Motor neuron (in vitro differentiated cells): ENCODE data around the gene CAPZB. TPM values are rescaled to one million over a fixed set of nuclear protein-coding genes. Genes with fewer than 3 reads are reported as not detected.

Experiments
- ATAC-seq, 8 experiments: fragments of 200-7000 bp; cut with Tn5 transposase; replicated peaks in 6 of 8; 2 replicates each; pipeline ENCODE4 v1.8.0; 2021; ENCODE audit warnings: mild to moderate bottlenecking in 8 of 8, moderate library complexity in 8 of 8
- H3K27ac ChIP-seq, 2 donors: fragments of 250-450 bp; sonication (Bioruptor Pico); 2 replicates each; pipeline ENCODE4 v1.9.0; 2021; ENCODE audit warnings: antibody characterized with exemption in 2 of 2, mild to moderate bottlenecking in 2 of 2, moderate library complexity in 1 of 2
- H3K4me1 ChIP-seq, 2 donors: fragments of 250-450 bp; sonication (Bioruptor Pico); replicated peaks in 1 of 2; 2 replicates each; pipeline ENCODE4 v1.6.1; 2021; ENCODE audit warnings: antibody characterized with exemption in 2 of 2, mild to moderate bottlenecking in 2 of 2, moderate library complexity in 1 of 2
- H3K4me3 ChIP-seq, 5 donors: fragments of 250-450 bp; sonication (Bioruptor Pico); 2 replicates each; pipeline ENCODE4 v1.9.0; 2021; ENCODE audit warnings: antibody characterized with exemption in 5 of 5, mild to moderate bottlenecking in 5 of 5, moderate library complexity in 4 of 5
- WGBS, 10 experiments: fragments of 450-650 bp; shearing (Covaris generic); methylation state at CpG; one replicate each; pipeline ENCODE4 v1.0.0; 2022; 5-methylcytosine and 5-hydroxymethylcytosine counted together
- in situ Hi-C, 9 experiments: fragments of 400-800 bp; cut with MboI; loops; one replicate each; pipeline ENCODE4 v1.15.0; 2021; ENCODE audit warnings: low sequenced_read_pairs in 9 of 9, low pct_unique_long_range_greater_than_20kb in 2 of 9; ENCODE audit not compliant: unreplicated experiment in 9 of 9
- total RNA-seq, 8 experiments: library from RNA; unstranded; fragments of 300-600 nt; gene quantifications; 2 replicates each; pipeline versions ENCODE4 v1.2.3 to v1.2.4, GENCODE V29; 2022

Gene CAPZB
- total RNA-seq, 8 experiments from 2014 or later, result 82.4 to 216 (median 123) TPM

- ATAC-seq, result peak in 2 of 8 experiments; percentile 81 to 91
- Histone ChIP-seq H3K4me1 (peaks cover 0 to 4% of the 10 kb centered on the region in 2 donors), H3K27ac (no peak overlapping the region), H3K4me3 (no peak overlapping the region)
- in situ Hi-C loops, result no loop called here
- 53 to 100% (median 84%) methylated on average over 3 to 18 of the region's 27 CpGs; no CpG with 5 or more reads in 2 of the 10 experiments for WGBS, 10 experiments
These were observed 143.1 kb downstream of the CAPZB start for GRCh38 chr1:19342062-19342750.

GRCh38 chr1:19341201-19342061 lies 143.9 kb downstream of the CAPZB start:
- no peak overlapping the region for H3K27ac ChIP-seq
- WGBS, 10 experiments, result 41 to 100% (median 65%) methylated on average over 1 to 22 of the region's 25 CpGs
- no peak overlapping the region for H3K4me3 ChIP-seq
- peak; percentile 24 to 72 (median 38) for ATAC-seq
- peaks cover 0 to 4% of the 10 kb centered on the region in 2 donors for H3K4me1 ChIP-seq
- in situ Hi-C loops, result no loop called here

- in situ Hi-C loops, result no loop called here
- Histone ChIP-seq H3K27ac (no peak overlapping the region), H3K4me3 (no peak overlapping the region), H3K4me1 (peaks cover 0 to 4% of the 10 kb centered on the region in 2 donors)
- 76 to 97% (median 95%) methylated on average over 6 to 14 of the region's 14 CpGs; no CpG with 5 or more reads in 1 of the 10 experiments for WGBS, 10 experiments
- no peak for ATAC-seq
These were observed 144.9 kb downstream of the CAPZB start for GRCh38 chr1:19340387-19340937.

- H3K4me1 ChIP-seq, result peaks cover 0 to 4% of the 10 kb centered on the region in 2 donors
- in situ Hi-C loops, result no loop called here
- H3K27ac ChIP-seq, result no peak overlapping the region
- H3K4me3 ChIP-seq, result no peak overlapping the region
- no peak for ATAC-seq
- 58 to 100% (median 83%) methylated on average over 1 to 17 of the region's 19 CpGs; no CpG with 5 or more reads in 3 of the 10 experiments for WGBS, 10 experiments
These were observed 146.0 kb downstream of the CAPZB start for GRCh38 chr1:19339214-19339861.

- Histone ChIP-seq H3K4me3 (no peak overlapping the region), H3K27ac (no peak overlapping the region), H3K4me1 (peaks cover 0 to 4% of the 10 kb centered on the region in 2 donors)
- WGBS, 10 experiments, result 20 to 100% (median 65%) methylated on average over 1 to 27 of the region's 27 CpGs; no CpG with 5 or more reads in 2 of the 10 experiments
- ATAC-seq, result peak in 4 of 8 experiments; percentile 26 to 39 (median 36)
- in situ Hi-C loops, result no loop called here
These were observed 147.0 kb downstream of the CAPZB start for GRCh38 chr1:19338323-19338762.

GRCh38 chr1:19337289-19337688 lies 148.1 kb downstream of the CAPZB start:
- Histone ChIP-seq H3K4me3 (no peak overlapping the region), H3K4me1 (peaks cover 0 to 4% of the 10 kb centered on the region in 2 donors), H3K27ac (no peak overlapping the region)
- WGBS, 10 experiments, result 100% methylated on average over 1 to 2 of the region's 4 CpGs; no CpG with 5 or more reads in 8 of the 10 experiments
- no peak for ATAC-seq
- in situ Hi-C loops, result no loop called here

GRCh38 chr1:19336543-19336942 lies 148.8 kb downstream of the CAPZB start:
- WGBS, 10 experiments, result 87 to 97% (median 91%) methylated on average over 3 to 7 of the region's 7 CpGs; no CpG with 5 or more reads in 5 of the 10 experiments
- no peak overlapping the region for H3K4me3 ChIP-seq
- in situ Hi-C loops, result no loop called here
- peaks cover 0 to 4% of the 10 kb centered on the region in 2 donors for H3K4me1 ChIP-seq
- no peak overlapping the region for H3K27ac ChIP-seq
- peak in 1 of 8 experiments; percentile 16 for ATAC-seq

- ATAC-seq, result no peak
- Histone ChIP-seq H3K27ac (no peak overlapping the region), H3K4me3 (no peak overlapping the region), H3K4me1 (no peaks in the 10 kb centered on the region)
- in situ Hi-C loops, result no loop called here
- WGBS, 10 experiments, result 68 to 100% (median 91%) methylated on average over 1 to 9 of the region's 9 CpGs; no CpG with 5 or more reads in 3 of the 10 experiments
These were observed 151.6 kb downstream of the CAPZB start for GRCh38 chr1:19333587-19334354.

GRCh38 chr1:19332832-19333231 lies 152.5 kb downstream of the CAPZB start:
- in situ Hi-C loops, result no loop called here
- no peak overlapping the region for H3K4me3 ChIP-seq
- ATAC-seq, result no peak
- 60 to 100% (median 95%) methylated on average over 1 to 10 of the region's 12 CpGs; no CpG with 5 or more reads in 5 of the 10 experiments for WGBS, 10 experiments
- no peak overlapping the region for H3K27ac ChIP-seq
- H3K4me1 ChIP-seq, result no peaks in the 10 kb centered on the region

- Histone ChIP-seq H3K4me3 (no peak overlapping the region), H3K4me1 (no peaks in the 10 kb centered on the region), H3K27ac (no peak overlapping the region)
- in situ Hi-C loops, result no loop called here
- peak in 1 of 8 experiments; percentile 3 for ATAC-seq
- 40 to 100% (median 94%) methylated on average over 1 to 10 of the region's 13 CpGs; no CpG with 5 or more reads in 4 of the 10 experiments for WGBS, 10 experiments
These were observed 154.0 kb downstream of the CAPZB start for GRCh38 chr1:19331262-19331878.

- peak in 4 of 8 experiments; percentile 3 to 13 (median 10) for ATAC-seq
- Histone ChIP-seq H3K4me3 (no peak overlapping the region), H3K27ac (no peak overlapping the region), H3K4me1 (no peaks in the 10 kb centered on the region)
- 0 to 92% (median 86%) methylated on average over 1 to 10 of the region's 14 CpGs; no CpG with 5 or more reads in 6 of the 10 experiments for WGBS, 10 experiments
- in situ Hi-C loops, result no loop called here
These were observed 154.7 kb downstream of the CAPZB start for GRCh38 chr1:19330449-19331135.
